CD4-positive, CD25-positive, alpha-beta regulatory T cell (primary cell): ENCODE data around the gene MARVELD1. TPM values are rescaled to one million over a fixed set of nuclear protein-coding genes. Genes with fewer than 3 reads are reported as not detected.
A peak's percentile ranks its signal among the peaks of the same experiment; 100 is the strongest.

ENCODE experiments used
- ATAC-seq, 2 donors: fragments of 150-1000 bp; cut with Tn5 transposase; one replicate each; pipeline ENCODE4 v1.10.0; 2021; ENCODE audit warnings: low read depth in 2 of 2, moderate number of reproducible peaks in 2 of 2, moderate library complexity in 1 of 2
- DNase-seq, 3 donors: peaks; one replicate each; pipeline versions ENCODE4 v3.0.0 to v3.0.0-alpha.2; 2012 to 2022; ENCODE audit warnings: mixed read lengths in 1 of 3
- H3K27ac ChIP-seq: one replicate; pipeline ENCODE4 v1.7.0; 2013; ENCODE audit warnings: mild to moderate bottlenecking, low read length; ENCODE audit not compliant: insufficient read depth, poor library complexity, severe bottlenecking
- H3K27me3 ChIP-seq: one replicate; pipeline ENCODE4 v1.7.0; 2013; ENCODE audit warnings: low read length; ENCODE audit not compliant: control insufficient read depth, insufficient read depth
- H3K36me3 ChIP-seq: one replicate; pipeline ENCODE4 v1.7.0; 2013; ENCODE audit warnings: mild to moderate bottlenecking, low read length, moderate library complexity; ENCODE audit not compliant: control insufficient read depth, insufficient read depth
- H3K4me1 ChIP-seq: 2 replicates; pipeline ENCODE4 v1.7.0; 2013; ENCODE audit warnings: mild to moderate bottlenecking, low read length; ENCODE audit not compliant: insufficient read depth, control insufficient read depth, poor library complexity, severe bottlenecking
- H3K4me3 ChIP-seq: one replicate; pipeline ENCODE4 v1.7.0; 2013; ENCODE audit warnings: low read depth, mild to moderate bottlenecking, low read length, moderate library complexity
- H3K9me3 ChIP-seq, 2 experiments: 1 replicate in 1 of 2; 2 replicates in 1 of 2; pipeline ENCODE4 v1.7.0; 2013; ENCODE audit warnings: low read length in 2 of 2, mild to moderate bottlenecking in 1 of 2, moderate library complexity in 1 of 2; ENCODE audit not compliant: control insufficient read depth in 2 of 2
- H3K27ac Mint-ChIP-seq, 3 donors: one replicate each; pipeline ENCODE4 v1.8.0; 2020 to 2022; ENCODE audit warnings: mild to moderate bottlenecking in 3 of 3, mixed read lengths in 3 of 3, moderate library complexity in 2 of 3
- H3K27me3 Mint-ChIP-seq: one replicate; pipeline ENCODE4 v1.8.0; 2022; ENCODE audit warnings: mild to moderate bottlenecking, mixed read lengths
- H3K36me3 Mint-ChIP-seq: one replicate; pipeline ENCODE4 v1.8.0; 2020; ENCODE audit warnings: mixed read lengths
- H3K4me1 Mint-ChIP-seq, 4 donors: one replicate each; pipeline ENCODE4 v1.8.0; 2020 to 2022; ENCODE audit warnings: mixed read lengths in 4 of 4, mild to moderate bottlenecking in 1 of 4
- H3K4me3 Mint-ChIP-seq, 4 donors: one replicate each; pipeline ENCODE4 v1.8.0; 2020 to 2022; ENCODE audit warnings: mild to moderate bottlenecking in 4 of 4, mixed read lengths in 4 of 4, moderate library complexity in 3 of 4
- H3K9me3 Mint-ChIP-seq, 7 donors: one replicate each; pipeline ENCODE4 v1.8.0; 2020 to 2022; ENCODE audit warnings: mixed read lengths in 7 of 7, mild to moderate bottlenecking in 3 of 7, moderate library complexity in 2 of 7
- polyA plus RNA-seq, 4 donors: library from polyadenylated mRNA; unstranded; fragments of 300-500 nt; fragmentation: Illumina TruSeq; gene quantifications; one replicate each; pipeline ENCODE4 v1.2.3, GENCODE V29; 2021
- total RNA-seq: library from RNA; stranded (reverse); gene quantifications from one replicate; pipeline ENCODE4 v1.2.3, GENCODE V29; 2022

The MARVELD1 gene
- total and polyA plus RNA-seq, 5 donors from 2014 or later = 0.62 TPM; not detected in 4

- H3K27me3 Mint-ChIP-seq = no peaks in the 10 kb centered on the region
- H3K4me1 Mint-ChIP-seq = peaks cover 25 to 79% (median 47%) of the 10 kb centered on the region in 4 donors
- H3K4me3 Mint-ChIP-seq = peak overlapping the region; percentile 4 to 72 (median 29)
- DNase-seq (no peak), ATAC-seq (no peak)
- Histone ChIP-seq H3K9me3 (no peaks in the 10 kb centered on the region), H3K4me3 (peak overlapping the region; percentile 21), H3K36me3 (peaks cover 58% of the 10 kb centered on the region), H3K27me3 (no peaks in the 10 kb centered on the region), H3K27ac (no peak overlapping the region), H3K4me1 (peaks cover 41% of the 10 kb centered on the region)
- H3K27ac Mint-ChIP-seq = peak overlapping the region in 1 of 3 donors; percentile 83
- H3K36me3 Mint-ChIP-seq = peaks cover 54% of the 10 kb centered on the region
- no peaks in the 10 kb centered on the region for H3K9me3 Mint-ChIP-seq
Observed at GRCh38 chr10:97740613-97741012, 27.1 kb downstream of the MARVELD1 start.

- no peaks in the 10 kb centered on the region for H3K9me3 ChIP-seq
- H3K27me3 ChIP-seq = no peaks in the 10 kb centered on the region
- H3K27me3 Mint-ChIP-seq = no peaks in the 10 kb centered on the region
- H3K27ac Mint-ChIP-seq = peak overlapping the region in 2 of 3 donors; percentile 6 to 11
- DNase-seq (no peak), ATAC-seq (no peak)
- peaks cover 15 to 55% (median 40%) of the 10 kb centered on the region in 4 donors for H3K4me1 Mint-ChIP-seq
- H3K4me1 ChIP-seq = peaks cover 27% of the 10 kb centered on the region
- H3K27ac ChIP-seq = no peak overlapping the region
- peaks cover 58% of the 10 kb centered on the region for H3K36me3 Mint-ChIP-seq
- H3K4me3 ChIP-seq = no peak overlapping the region
- H3K9me3 Mint-ChIP-seq = no peaks in the 10 kb centered on the region
- peaks cover 80% of the 10 kb centered on the region for H3K36me3 ChIP-seq
- H3K4me3 Mint-ChIP-seq = no peak overlapping the region
Observed at GRCh38 chr10:97743169-97743943, 29.8 kb downstream of the MARVELD1 start.

GRCh38 chr10:97744405-97745035 lies 31.0 kb downstream of the MARVELD1 start:
- peaks cover 88% of the 10 kb centered on the region for H3K36me3 ChIP-seq

GRCh38 chr10:97747573-97747972 lies 34.0 kb downstream of the MARVELD1 start:
- ATAC-seq (no peak), DNase-seq (no peak)
- H3K36me3 Mint-ChIP-seq = peaks cover 46% of the 10 kb centered on the region
- Histone ChIP-seq H3K27me3 (no peaks in the 10 kb centered on the region), H3K27ac (no peak overlapping the region), H3K9me3 (no peaks in the 10 kb centered on the region), H3K36me3 (peaks cover 91% of the 10 kb centered on the region), H3K4me3 (no peak overlapping the region), H3K4me1 (peaks cover 3% of the 10 kb centered on the region)
- no peaks in the 10 kb centered on the region for H3K9me3 Mint-ChIP-seq
- no peaks in the 10 kb centered on the region for H3K27me3 Mint-ChIP-seq
- peaks cover 11 to 21% (median 18%) of the 10 kb centered on the region in 4 donors for H3K4me1 Mint-ChIP-seq
- H3K27ac Mint-ChIP-seq = no peak overlapping the region
- no peak overlapping the region for H3K4me3 Mint-ChIP-seq

More at GRCh38 chr10:97744405-97745035, 31.0 kb downstream of the MARVELD1 start:
- Histone ChIP-seq H3K27ac (no peak overlapping the region), H3K4me3 (no peak overlapping the region), H3K9me3 (no peaks in the 10 kb centered on the region), H3K4me1 (peaks cover 15% of the 10 kb centered on the region), H3K27me3 (no peaks in the 10 kb centered on the region)
- ATAC-seq (no peak), DNase-seq (no peak)
- H3K27me3 Mint-ChIP-seq = no peaks in the 10 kb centered on the region
- peaks cover 14 to 49% (median 36%) of the 10 kb centered on the region in 4 donors for H3K4me1 Mint-ChIP-seq
- H3K9me3 Mint-ChIP-seq = no peaks in the 10 kb centered on the region
- peaks cover 61% of the 10 kb centered on the region for H3K36me3 Mint-ChIP-seq
- no peak overlapping the region for H3K27ac Mint-ChIP-seq
- H3K4me3 Mint-ChIP-seq = peak overlapping the region in 1 of 4 donors; percentile 28

GRCh38 chr10:97748116-97748515 lies 34.6 kb downstream of the MARVELD1 start:
- no peak overlapping the region for H3K27ac ChIP-seq
- peaks cover 91% of the 10 kb centered on the region for H3K36me3 ChIP-seq
- H3K27ac Mint-ChIP-seq = peak overlapping the region in 1 of 3 donors; percentile 35
- H3K27me3 ChIP-seq = no peaks in the 10 kb centered on the region
- no peaks in the 10 kb centered on the region for H3K4me1 ChIP-seq
- peaks cover 11 to 21% (median 15%) of the 10 kb centered on the region in 4 donors for H3K4me1 Mint-ChIP-seq
- peaks cover 42% of the 10 kb centered on the region for H3K36me3 Mint-ChIP-seq
- DNase-seq = no peak
- ATAC-seq = no peak
- H3K27me3 Mint-ChIP-seq = no peaks in the 10 kb centered on the region
- H3K9me3 ChIP-seq = no peaks in the 10 kb centered on the region
- H3K4me3 ChIP-seq = no peak overlapping the region
- no peak overlapping the region for H3K4me3 Mint-ChIP-seq
- H3K9me3 Mint-ChIP-seq = no peaks in the 10 kb centered on the region

GRCh38 chr10:97752956-97753355 lies 39.4 kb downstream of the MARVELD1 start:
- no peak for DNase-seq
- Histone ChIP-seq H3K9me3 (no peaks in the 10 kb centered on the region), H3K4me3 (no peak overlapping the region), H3K27me3 (no peaks in the 10 kb centered on the region), H3K36me3 (peaks cover 97% of the 10 kb centered on the region), H3K27ac (no peak overlapping the region), H3K4me1 (no peaks in the 10 kb centered on the region)
- no peaks in the 10 kb centered on the region for H3K9me3 Mint-ChIP-seq
- H3K36me3 Mint-ChIP-seq = peaks cover 43% of the 10 kb centered on the region
- H3K4me3 Mint-ChIP-seq = no peak overlapping the region
- ATAC-seq = no peak
- H3K27me3 Mint-ChIP-seq = no peaks in the 10 kb centered on the region
- no peak overlapping the region for H3K27ac Mint-ChIP-seq
- H3K4me1 Mint-ChIP-seq = peaks cover 0 to 5% (median 1%) of the 10 kb centered on the region in 4 donors

GRCh38 chr10:97754726-97755125 lies 41.2 kb downstream of the MARVELD1 start:
- Mint-ChIP-seq H3K4me1 (peaks cover 0 to 2% (median 0%) of the 10 kb centered on the region in 4 donors), H3K9me3 (no peaks in the 10 kb centered on the region), H3K27me3 (no peaks in the 10 kb centered on the region), H3K4me3 (no peak overlapping the region), H3K36me3 (peaks cover 38% of the 10 kb centered on the region), H3K27ac (no peak overlapping the region)
- H3K27me3 ChIP-seq = no peaks in the 10 kb centered on the region
- no peaks in the 10 kb centered on the region for H3K4me1 ChIP-seq
- ATAC-seq = no peak
- DNase-seq = no peak
- H3K27ac ChIP-seq = no peak overlapping the region
- H3K9me3 ChIP-seq = no peaks in the 10 kb centered on the region
- H3K36me3 ChIP-seq = peaks cover 88% of the 10 kb centered on the region
- H3K4me3 ChIP-seq = no peak overlapping the region
